Cardiac muscle cell (in vitro differentiated cells and primary cell): Measurements from ENCODE around the gene MACROD2. TPM values are rescaled to one million over a fixed set of nuclear protein-coding genes. Genes with fewer than 3 reads are reported as not detected.
"Not testable (repeated sequence)": the region's sequence is repeated elsewhere in the genome, so short reads cannot be mapped to it uniquely, and the experiment has no call there.

Experiments used
- DNase-seq, 2 donors: peaks; one replicate each; pipeline versions ENCODE4 v3.0.0 to v3.0.0-alpha.2; 2010 to 2017; ENCODE audit warnings: low read depth in 1 of 2, low spot score in 1 of 2
- H3K27ac ChIP-seq: fragments of 200-600 bp; sonication (generic); 2 replicates; pipeline ENCODE4 v1.5.1; 2016
- H3K27me3 ChIP-seq: fragments of 200-600 bp; sonication (generic); 2 replicates; pipeline ENCODE4 v1.6.0; 2016; ENCODE audit warnings: control low read depth
- H3K36me3 ChIP-seq: fragments of 200-600 bp; sonication (generic); 2 replicates; pipeline ENCODE4 v1.5.1; 2016; ENCODE audit warnings: control low read depth
- H3K4me1 ChIP-seq: fragments of 200-600 bp; sonication (generic); 2 replicates; pipeline ENCODE4 v1.8.1; 2017; ENCODE audit warnings: low read depth, mild to moderate bottlenecking, mixed run types
- H3K4me3 ChIP-seq: fragments of 200-600 bp; sonication (generic); 2 replicates; pipeline ENCODE4 v1.5.1; 2016; ENCODE audit warnings: mild to moderate bottlenecking
- H3K9me3 ChIP-seq: fragments of 200-600 bp; sonication (generic); 2 replicates; pipeline ENCODE4 v1.5.1; 2017; ENCODE audit warnings: low read depth, mild to moderate bottlenecking, control low read depth
- polyA plus RNA-seq: library from polyadenylated mRNA; unstranded; fragments of >200 nt; fragmentation: Nextera tagmentation; extraction: Ambion mirVana; gene quantifications from 2 replicates; pipeline ENCODE4 v1.2.1, GENCODE V29; 2016
- total RNA-seq: library from RNA; depleted of rRNA; stranded (reverse); fragments of >200 nt; gene quantifications from 2 replicates; pipeline ENCODE4 v1.2.3, GENCODE V29; 2016
- TF ChIP-seq, protein P1 (sequence below): IDR thresholded peaks from 2 replicates; pipeline ENCODE4 v1.5.1; 2012; ENCODE audit warnings: low read depth, mild to moderate bottlenecking, low read length

Gene MACROD2
- total and polyA plus RNA-seq, 2 experiments from 2014 or later, result 9.3 to 14.4 TPM

DNA sequence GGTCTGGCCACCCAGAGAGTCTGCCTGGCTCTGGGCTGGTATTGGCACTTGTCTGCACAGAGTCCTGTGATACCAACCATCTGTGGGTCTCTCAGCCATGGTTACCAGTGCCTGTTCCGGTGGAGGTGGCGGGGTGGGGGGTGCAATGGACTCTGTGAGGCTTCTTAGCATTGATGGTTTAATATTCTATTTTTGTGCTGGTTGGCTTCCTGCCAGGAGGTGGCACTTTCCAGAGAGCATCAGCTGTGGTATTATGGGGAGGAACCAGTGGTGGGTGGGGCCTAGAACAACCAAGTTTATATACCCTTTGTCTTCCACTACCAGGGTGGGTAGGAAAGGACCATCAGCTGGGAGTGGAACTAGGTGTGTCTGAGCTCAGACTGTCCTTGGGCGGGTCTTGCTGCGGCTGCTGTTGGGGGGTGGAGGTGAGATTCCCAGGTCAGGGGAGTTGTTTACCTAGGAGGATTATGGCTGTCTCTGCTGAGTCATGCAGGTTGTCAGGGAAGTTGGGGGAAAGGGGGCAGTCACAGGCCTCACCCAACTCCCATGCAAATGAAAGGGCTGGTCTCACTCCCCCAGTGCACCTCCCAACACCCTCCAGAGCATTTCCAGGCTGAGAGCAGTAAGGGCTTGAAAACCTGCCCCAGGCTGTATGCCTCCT, 224.6 kb downstream of the MACROD2 start:
- no peaks in the 10 kb centered on the region for H3K9me3 ChIP-seq
- no peak for DNase-seq

DNA sequence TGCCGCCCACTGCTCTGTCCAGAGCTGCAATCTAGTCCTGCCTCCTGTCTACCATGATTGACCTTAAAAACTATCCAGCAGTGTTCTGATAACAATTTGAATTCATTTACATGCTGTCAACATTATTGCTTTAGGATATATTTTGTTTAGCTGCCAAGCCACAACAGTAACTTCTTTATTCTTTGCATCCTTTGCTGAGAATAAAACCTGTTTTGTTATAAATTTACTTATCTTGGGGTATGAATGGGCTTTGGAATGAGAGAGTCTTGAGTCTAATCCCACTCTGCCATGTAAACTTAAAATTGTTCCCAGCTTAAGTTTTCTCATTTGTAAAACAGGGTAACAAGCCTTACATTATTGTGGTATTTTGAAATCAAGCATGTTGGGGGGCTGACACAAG, 225.7 kb downstream of the MACROD2 start:
- TF ChIP-seq, protein P1, sequence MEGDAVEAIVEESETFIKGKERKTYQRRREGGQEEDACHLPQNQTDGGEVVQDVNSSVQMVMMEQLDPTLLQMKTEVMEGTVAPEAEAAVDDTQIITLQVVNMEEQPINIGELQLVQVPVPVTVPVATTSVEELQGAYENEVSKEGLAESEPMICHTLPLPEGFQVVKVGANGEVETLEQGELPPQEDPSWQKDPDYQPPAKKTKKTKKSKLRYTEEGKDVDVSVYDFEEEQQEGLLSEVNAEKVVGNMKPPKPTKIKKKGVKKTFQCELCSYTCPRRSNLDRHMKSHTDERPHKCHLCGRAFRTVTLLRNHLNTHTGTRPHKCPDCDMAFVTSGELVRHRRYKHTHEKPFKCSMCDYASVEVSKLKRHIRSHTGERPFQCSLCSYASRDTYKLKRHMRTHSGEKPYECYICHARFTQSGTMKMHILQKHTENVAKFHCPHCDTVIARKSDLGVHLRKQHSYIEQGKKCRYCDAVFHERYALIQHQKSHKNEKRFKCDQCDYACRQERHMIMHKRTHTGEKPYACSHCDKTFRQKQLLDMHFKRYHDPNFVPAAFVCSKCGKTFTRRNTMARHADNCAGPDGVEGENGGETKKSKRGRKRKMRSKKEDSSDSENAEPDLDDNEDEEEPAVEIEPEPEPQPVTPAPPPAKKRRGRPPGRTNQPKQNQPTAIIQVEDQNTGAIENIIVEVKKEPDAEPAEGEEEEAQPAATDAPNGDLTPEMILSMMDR, result no peak
- no peak for DNase-seq

More for the DNA sequence above, 224.6 kb downstream of the MACROD2 start:
- Histone ChIP-seq H3K4me1 (no peaks in the 10 kb centered on the region), H3K36me3 (no peaks in the 10 kb centered on the region), H3K27me3 (no peaks in the 10 kb centered on the region), H3K4me3 (no peak overlapping the region), H3K27ac (no peak overlapping the region)
- TF ChIP-seq, protein P1, result no peak

DNA sequence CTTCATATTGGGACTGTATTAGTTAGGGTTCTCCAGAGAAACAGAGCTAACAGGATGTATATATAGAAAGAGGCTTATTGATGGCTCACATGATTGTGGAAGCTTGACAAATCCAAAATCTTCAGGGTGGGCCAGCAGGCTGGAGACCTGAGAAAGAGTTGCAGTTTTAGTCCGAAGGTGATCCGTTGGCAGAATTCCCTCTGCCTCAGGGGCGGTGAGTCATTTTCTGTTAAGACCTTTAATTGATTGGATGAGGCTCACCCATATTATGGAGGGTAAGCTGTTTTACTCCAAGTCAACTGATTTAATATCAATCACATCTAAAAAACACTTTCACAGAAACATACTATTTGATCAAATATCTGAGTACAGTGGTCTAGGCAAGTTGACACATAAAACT, 228.5 kb downstream of the MACROD2 start:
- Histone ChIP-seq H3K27me3 (no peaks in the 10 kb centered on the region), H3K36me3 (no peaks in the 10 kb centered on the region), H3K4me1 (no peaks in the 10 kb centered on the region), H3K4me3 (no peak overlapping the region), H3K9me3 (no peaks in the 10 kb centered on the region), H3K27ac (no peak overlapping the region)
- no peak for DNase-seq
- TF ChIP-seq, protein P1, result no peak

More for the DNA sequence above, 225.7 kb downstream of the MACROD2 start:
- Histone ChIP-seq H3K27ac (no peak overlapping the region), H3K27me3 (no peaks in the 10 kb centered on the region), H3K36me3 (no peaks in the 10 kb centered on the region), H3K9me3 (no peaks in the 10 kb centered on the region), H3K4me1 (no peaks in the 10 kb centered on the region), H3K4me3 (no peak overlapping the region)

DNA sequence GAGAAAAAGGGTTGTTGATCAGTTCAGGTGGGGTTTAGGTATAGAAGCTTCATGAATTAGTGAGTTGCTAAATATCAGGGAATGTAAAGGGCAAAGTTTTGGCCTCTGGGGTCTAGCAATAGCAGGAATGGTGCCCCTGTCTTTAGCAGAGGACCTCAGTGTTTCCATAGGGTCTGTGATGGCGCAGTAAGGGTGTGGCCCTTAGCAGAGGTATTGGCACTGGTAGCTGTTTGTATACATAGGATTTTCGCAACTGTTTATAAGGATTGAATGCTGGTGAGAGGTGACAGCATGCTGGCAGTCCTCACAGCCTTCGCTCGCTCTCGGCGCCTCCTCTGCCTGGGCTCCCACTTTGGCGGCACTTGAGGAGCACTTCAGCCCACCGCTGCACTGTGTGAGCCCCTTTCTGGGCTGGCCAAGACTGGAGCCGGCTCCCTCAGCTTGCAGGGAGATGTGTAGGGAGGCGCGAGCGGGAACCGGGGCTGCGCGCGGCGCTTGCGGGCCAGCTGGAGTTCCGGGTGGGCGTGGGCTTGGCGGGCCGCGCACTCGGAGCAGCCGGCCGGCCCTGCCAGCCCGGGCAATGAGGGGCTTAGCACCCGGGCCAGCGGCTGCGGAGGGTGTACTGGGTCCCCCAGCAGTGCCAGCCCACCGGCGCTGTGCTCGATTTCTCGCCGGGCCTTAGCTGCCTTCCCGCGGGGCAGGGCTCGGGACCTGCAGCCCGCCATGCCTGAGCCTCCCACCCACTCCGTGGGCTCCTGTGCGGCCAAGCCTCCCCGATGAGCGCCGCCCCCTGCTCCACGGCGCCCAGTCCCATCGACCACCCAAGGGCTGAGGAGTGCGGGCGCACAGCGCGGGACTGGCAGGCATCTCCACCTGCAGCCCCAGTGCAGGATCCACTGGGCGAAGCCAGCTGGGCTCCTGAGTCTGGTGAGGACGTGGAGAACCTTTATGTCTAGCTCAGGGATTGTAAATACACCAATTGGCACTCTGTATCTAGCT, 231.0 kb downstream of the MACROD2 start:
- H3K27ac ChIP-seq, H3K4me3 ChIP-seq, H3K27me3 ChIP-seq, H3K4me1 ChIP-seq, DNase-seq, H3K36me3 ChIP-seq, H3K9me3 ChIP-seq: not testable (repeated sequence)

DNA sequence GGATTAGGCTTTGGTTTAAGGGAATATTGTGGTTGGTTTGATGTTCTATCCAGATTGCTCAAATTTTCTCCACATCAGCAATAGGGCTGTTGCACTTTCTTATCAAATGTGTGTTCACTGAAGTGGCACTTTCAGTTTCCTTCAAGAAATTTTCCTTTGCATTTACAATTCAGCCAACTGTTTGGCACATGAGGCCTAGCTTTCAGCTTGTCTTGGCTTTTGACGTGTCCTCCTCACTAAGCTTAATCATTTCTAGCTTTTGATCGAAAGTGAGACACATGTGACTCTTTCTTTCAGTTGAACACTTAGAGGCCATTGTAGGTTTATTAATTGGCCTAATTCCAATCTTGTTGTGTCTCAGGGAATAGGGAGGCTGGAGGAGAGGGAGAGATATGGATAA, 237.3 kb downstream of the MACROD2 start:
- DNase-seq, result no peak
- no peaks in the 10 kb centered on the region for H3K36me3 ChIP-seq
- H3K9me3 ChIP-seq, result no peaks in the 10 kb centered on the region
- H3K4me3 ChIP-seq, result no peak overlapping the region
- TF ChIP-seq, protein P1, result no peak
- H3K27me3 ChIP-seq, result no peaks in the 10 kb centered on the region
- H3K4me1 ChIP-seq, result peaks cover 6% of the 10 kb centered on the region
- H3K27ac ChIP-seq, result no peak overlapping the region
